Keratinocyte (primary cell): ENCODE results near the gene ATXN2.

ENCODE experiments used
- EZH2 ChIP-seq: IDR thresholded peaks from one replicate; pipeline ENCODE4 v1.6.1; 2012; ENCODE audit warnings: inconsistent platforms, mild to moderate bottlenecking, low read length, moderate library complexity
- TF ChIP-seq, protein P1 (sequence below), 3 experiments: IDR thresholded peaks in 1 of 3; conservative IDR thresholded peaks in 1 of 3; optimal IDR thresholded peaks in 1 of 3; 2 replicates in 2 of 3; 3 replicates in 1 of 3; pipeline versions ENCODE3 to v1.5.1; 2011; ENCODE audit warnings: low read length in 3 of 3, mild to moderate bottlenecking in 3 of 3, moderate library complexity in 2 of 3, control low read depth in 1 of 3, inconsistent platforms in 1 of 3; ENCODE audit not compliant: insufficient read depth in 2 of 3; ENCODE audit errors: extremely low read depth in 1 of 3

DNA sequence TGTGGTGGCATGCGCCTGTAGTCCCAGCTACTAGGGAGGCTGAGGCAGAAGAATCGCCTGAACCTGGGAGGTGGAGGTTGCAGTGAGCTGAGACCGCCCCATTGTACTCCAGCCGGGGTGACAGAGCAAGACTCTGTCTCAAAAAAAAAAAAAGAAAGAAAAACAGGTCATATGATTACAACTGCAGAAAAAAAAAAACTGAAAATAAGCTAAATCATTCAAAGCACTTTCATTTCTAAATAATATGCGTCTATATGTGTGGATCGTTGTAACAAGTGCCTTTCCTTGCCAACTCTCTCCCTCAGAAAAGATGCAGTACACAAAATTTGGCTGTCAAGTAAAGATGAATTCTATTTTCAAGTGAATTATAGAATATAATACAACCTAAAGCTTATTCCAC lies 42.4 kb downstream of the ATXN2 start:
- TF ChIP-seq, protein P1, sequence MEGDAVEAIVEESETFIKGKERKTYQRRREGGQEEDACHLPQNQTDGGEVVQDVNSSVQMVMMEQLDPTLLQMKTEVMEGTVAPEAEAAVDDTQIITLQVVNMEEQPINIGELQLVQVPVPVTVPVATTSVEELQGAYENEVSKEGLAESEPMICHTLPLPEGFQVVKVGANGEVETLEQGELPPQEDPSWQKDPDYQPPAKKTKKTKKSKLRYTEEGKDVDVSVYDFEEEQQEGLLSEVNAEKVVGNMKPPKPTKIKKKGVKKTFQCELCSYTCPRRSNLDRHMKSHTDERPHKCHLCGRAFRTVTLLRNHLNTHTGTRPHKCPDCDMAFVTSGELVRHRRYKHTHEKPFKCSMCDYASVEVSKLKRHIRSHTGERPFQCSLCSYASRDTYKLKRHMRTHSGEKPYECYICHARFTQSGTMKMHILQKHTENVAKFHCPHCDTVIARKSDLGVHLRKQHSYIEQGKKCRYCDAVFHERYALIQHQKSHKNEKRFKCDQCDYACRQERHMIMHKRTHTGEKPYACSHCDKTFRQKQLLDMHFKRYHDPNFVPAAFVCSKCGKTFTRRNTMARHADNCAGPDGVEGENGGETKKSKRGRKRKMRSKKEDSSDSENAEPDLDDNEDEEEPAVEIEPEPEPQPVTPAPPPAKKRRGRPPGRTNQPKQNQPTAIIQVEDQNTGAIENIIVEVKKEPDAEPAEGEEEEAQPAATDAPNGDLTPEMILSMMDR (optimal IDR thresholded peaks at IDR 0.05 in 1 of 3, IDR thresholded peaks at IDR 0.05 in 1 of 3, conservative IDR thresholded peaks at IDR 0.05 in 1 of 3; ENCODE audit: extremely low read depth in 1 of 3, insufficient read depth in 2 of 3, low read length in 3 of 3), result no peak
- no peak for TF ChIP-seq EZH2
